ENCODE measurements around the gene WDFY1. TPM values are rescaled to one million over a fixed set of nuclear protein-coding genes. Genes with fewer than 3 reads are reported as not detected.

WDFY1 gene
- total RNA-seq, 1 experiment from 2014 or later = 44.7 TPM

GRCh38 chr2:223854741-223855140, 90.4 kb downstream of the WDFY1 start:
- BruUV-seq (replicated peaks) = no TSS peak
- no peaks in the 10 kb centered on the region for H3K79me2 ChIP-seq (ENCODE audit: insufficient read depth, low read length)
- DNase-seq (ENCODE audit: low read depth, low spot score) = no peak
- no peak overlapping the region for H3K27ac ChIP-seq (ENCODE audit: low read depth, low read length)
- peaks cover 34 to 40% of the 10 kb centered on the region in 2 experiments for H3K4me1 ChIP-seq (ENCODE audit: control insufficient read depth in 1 of 2, insufficient read depth in 2 of 2, low read length in 2 of 2)
- H3K9ac ChIP-seq (ENCODE audit: low read length) = no peak overlapping the region
- no peaks in the 10 kb centered on the region for H3K27me3 ChIP-seq (ENCODE audit: insufficient read depth, low read length)
- TF ChIP-seq POLR2A (IDR thresholded peaks at IDR 0.05; ENCODE audit: borderline replicate concordance, extremely low read depth, insufficient read depth, insufficient read length) = no peak
- no peak for TF ChIP-seq ZNF274 (IDR thresholded peaks at IDR 0.05; ENCODE audit: low read depth, low read length)
- TF ChIP-seq POLR2AphosphoS5 (IDR thresholded peaks at IDR 0.05; ENCODE audit: low read depth, low read length) = no peak
- no peak for TF ChIP-seq SRF (IDR thresholded peaks at IDR 0.05; ENCODE audit: low read depth)
- TF ChIP-seq TCF7L2 (IDR thresholded peaks at IDR 0.05; ENCODE audit: borderline replicate concordance, extremely low read depth, insufficient read depth, insufficient read length) = no peak
- no peak for TF ChIP-seq REST (IDR thresholded peaks at IDR 0.05; ENCODE audit: low read depth)
- TF ChIP-seq CBX3 (IDR thresholded peaks at IDR 0.05; ENCODE audit: low read depth) = no peak
- no peak for TF ChIP-seq ELF1 (IDR thresholded peaks at IDR 0.05; ENCODE audit: borderline replicate concordance, low read depth)
- TF ChIP-seq RAD21 (IDR thresholded peaks at IDR 0.05; ENCODE audit: low read depth) = no peak
- TF ChIP-seq EZH2 (IDR thresholded peaks at IDR 0.05) = no peak
- no peak for TF ChIP-seq JUND (IDR thresholded peaks at IDR 0.05)
- no peak for TF ChIP-seq FOSL1 (IDR thresholded peaks at IDR 0.05; ENCODE audit: low read depth)
- no peak for ATAC-seq
- H3K4me3 ChIP-seq (replicated peaks in 1 of 2; ENCODE audit: low read depth in 1 of 2, low read length in 2 of 2) = no peak overlapping the region
- ChIA-PET CTCF (no interaction called here), RAD21 (ENCODE audit: low non-redundant PET in 1 of 2, low total read pairs in 2 of 2, uncharacterized antibody in 2 of 2, unreplicated experiment in 2 of 2) (no interaction called here), POLR2A (no interaction called here)
- H3K9me2 ChIP-seq (ENCODE audit: insufficient read depth) = no peaks in the 10 kb centered on the region
- H2AFZ ChIP-seq (ENCODE audit: low read depth, low read length, poor library complexity, severe bottlenecking) = no peak overlapping the region
- intact Hi-C loops (cut with micrococcal nuclease) = no loop called here
- no peaks in the 10 kb centered on the region for H4K20me1 ChIP-seq (ENCODE audit: insufficient read depth)
- no peak overlapping the region for H3K4me2 ChIP-seq (ENCODE audit: low read length)
- no peaks in the 10 kb centered on the region for H3K36me3 ChIP-seq (ENCODE audit: control insufficient read depth in 1 of 2, insufficient read depth in 2 of 2, low read length in 2 of 2)
- H3K9me3 ChIP-seq (ENCODE audit: control insufficient read depth in 1 of 2, insufficient read depth in 1 of 2, low read depth in 1 of 2, low read length in 2 of 2) = no peaks in the 10 kb centered on the region

All from HCT116 (cell line).